Activated T-cell treated with anti-CD3 and anti-CD28 coated beads for 4 hours (primary cell): ENCODE results near the gene SGIP1.
"Not testable (repeated sequence)": the region's sequence is repeated elsewhere in the genome, so short reads cannot be mapped to it uniquely, and the experiment has no call there.

ENCODE experiments used
- DNase-seq: peaks from one replicate; pipeline ENCODE4 v3.0.0-alpha.2; 2020

Gene SGIP1

DNA sequence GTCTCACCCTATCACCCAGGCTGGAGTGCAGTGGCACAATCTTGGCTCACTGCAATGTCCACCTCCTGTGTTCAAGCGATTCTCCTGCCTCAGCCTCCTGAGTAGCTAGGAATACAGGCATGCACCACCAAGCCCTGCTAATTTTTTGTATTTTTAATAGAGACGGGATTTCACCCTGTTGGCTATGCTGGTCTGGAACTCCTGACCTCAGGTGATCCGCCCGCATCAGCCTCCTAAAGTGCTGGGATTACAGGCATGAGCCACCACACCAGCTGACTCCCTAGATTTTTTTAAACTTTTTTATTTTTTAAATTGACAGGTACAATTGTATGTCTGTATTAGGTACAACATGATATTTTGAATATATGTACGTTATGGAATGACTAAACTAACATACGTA is 200.6 kb downstream of the SGIP1 start:
- not testable (repeated sequence) for DNase-seq

GRCh38 chr1:66737836-66738235 is 203.9 kb downstream of the SGIP1 start:
- DNase-seq: no peak

DNA sequence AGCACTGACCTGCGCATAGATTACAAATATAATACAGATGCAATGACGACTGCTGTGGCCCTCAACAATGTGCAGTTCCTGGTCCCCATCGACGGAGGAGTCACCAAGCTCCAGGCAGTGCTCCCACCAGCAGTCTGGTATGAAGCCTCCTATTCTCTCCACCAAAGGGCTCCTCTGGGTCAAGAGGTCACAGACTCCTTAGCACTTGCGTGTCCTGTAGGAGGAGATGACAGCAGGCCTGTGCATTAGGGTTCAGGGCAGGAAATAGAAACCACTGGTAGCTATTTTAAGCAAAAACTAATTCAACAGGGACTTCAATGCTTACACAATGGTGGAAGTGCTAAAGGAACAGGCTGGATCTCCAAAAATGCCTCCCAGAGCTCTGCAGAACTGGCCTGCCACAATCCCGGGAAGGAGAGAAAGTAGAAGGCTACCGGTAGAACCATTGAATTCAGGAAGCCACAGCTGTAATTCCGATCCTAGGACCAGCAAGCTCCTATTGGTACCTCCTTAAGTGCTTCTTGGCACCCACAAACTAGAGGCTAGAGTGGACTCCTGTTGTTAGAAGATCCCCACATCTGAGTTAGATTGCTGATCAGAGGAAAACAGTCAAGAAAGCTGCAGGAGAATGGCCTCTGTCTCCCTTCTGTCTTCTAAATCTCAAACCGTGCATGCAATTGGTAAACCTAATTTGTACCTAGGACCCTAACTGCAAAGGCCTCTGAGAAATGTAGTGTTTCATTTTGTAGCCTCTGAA is 205.6 kb downstream of the SGIP1 start:
- DNase-seq: no peak

GRCh38 chr1:66745451-66745850 is 211.5 kb downstream of the SGIP1 start:
- no peak for DNase-seq

GRCh38 chr1:66747501-66747900 is 213.5 kb downstream of the SGIP1 start:
- no peak for DNase-seq

DNA sequence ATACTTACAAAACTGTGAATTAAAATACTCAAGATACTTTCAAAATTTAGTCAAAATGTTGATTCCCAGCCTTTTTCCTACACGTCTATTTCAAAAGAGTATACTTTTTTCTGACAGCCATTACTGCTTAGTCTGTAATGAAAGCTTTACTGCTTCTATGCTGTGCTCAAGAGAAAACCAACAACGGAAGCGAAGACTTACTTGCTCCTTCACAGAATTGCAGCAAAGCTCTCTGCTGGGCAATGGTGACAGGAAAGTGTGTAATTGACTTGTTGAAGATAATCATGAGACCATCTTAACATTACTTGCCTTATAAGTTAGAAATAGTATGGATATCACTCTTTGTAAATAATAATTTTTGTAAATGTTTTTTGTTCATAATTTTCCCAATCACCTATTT is 216.6 kb downstream of the SGIP1 start:
- DNase-seq: no peak

DNA sequence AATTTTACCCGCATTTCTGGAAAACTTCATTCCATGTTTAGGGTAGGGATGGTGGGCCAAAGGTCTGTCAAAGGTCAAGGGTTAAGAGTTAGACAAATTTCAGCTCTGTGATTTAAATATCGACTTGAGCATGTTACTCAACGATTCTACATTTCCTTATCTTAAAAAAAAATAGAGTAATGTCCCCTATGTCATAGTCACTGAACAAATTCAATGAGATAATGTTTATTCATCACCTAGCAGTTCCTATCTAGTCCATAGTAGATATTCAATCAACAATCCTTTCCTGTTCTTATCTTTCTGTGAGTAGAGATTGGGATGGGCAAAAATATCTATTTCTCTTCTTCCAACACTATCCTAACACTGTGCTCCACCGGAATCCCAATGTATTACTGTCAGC is 217.2 kb downstream of the SGIP1 start:
- no peak for DNase-seq

GRCh38 chr1:66752000-66752592 is 218.1 kb downstream of the SGIP1 start, which contains the start of gene DYNLT5:
Gene DYNLT5 (plus strand): TSS chr1:66752459. CDS start chr1:66754659, 2,200 bp downstream.
- no peak for DNase-seq

- DNase-seq: no peak
Measured at GRCh38 chr1:66752671-66753371, 218.9 kb downstream of the SGIP1 start.

GRCh38 chr1:66757722-66758240 is 223.8 kb downstream of the SGIP1 start:
- DNase-seq: no peak

DNA sequence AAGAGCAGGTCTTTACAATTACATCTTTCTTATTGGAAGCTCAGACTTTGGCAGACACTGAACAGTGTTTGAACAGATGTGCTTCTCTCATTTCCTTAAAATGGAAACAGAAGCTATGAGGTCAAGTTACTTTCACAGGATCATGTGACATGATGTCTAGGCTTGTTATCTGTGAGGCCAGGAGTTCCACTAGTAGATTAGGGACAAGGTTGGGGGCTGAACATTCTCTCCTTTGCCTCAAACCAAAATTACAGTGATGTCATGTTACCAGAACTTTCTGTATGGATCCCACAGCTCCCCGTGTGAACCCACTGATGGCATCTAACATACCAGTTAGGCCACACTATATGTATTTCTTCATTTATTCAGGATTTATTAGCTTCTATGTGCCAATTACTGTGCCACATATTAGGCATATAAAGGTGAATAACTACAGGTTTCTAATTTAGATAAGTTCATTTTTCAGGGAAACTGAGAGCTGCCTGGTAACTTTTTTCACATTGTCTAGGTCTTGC is 224.3 kb downstream of the SGIP1 start:
- DNase-seq: no peak

DNA sequence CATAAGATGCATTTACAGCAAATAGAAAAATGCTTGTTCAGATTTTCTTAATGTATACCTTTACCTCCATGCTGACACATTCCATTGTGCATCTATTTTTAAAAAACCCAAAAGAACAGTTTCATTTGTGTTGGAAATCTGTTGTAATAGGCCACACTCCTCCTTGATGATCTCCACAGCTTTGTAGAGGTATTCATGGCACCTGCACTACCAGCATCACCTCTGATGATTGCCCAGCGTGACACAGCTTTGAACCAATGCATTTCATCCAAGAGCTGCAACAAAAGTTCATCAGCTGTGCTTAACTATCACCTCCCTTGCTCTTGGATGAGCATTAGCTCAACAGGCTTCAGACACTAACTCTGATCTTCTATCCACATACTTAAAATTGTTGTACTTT is 226.6 kb downstream of the SGIP1 start:
- DNase-seq: no peak

GRCh38 chr1:66761221-66761620 is 227.3 kb downstream of the SGIP1 start:
- no peak for DNase-seq

DNA sequence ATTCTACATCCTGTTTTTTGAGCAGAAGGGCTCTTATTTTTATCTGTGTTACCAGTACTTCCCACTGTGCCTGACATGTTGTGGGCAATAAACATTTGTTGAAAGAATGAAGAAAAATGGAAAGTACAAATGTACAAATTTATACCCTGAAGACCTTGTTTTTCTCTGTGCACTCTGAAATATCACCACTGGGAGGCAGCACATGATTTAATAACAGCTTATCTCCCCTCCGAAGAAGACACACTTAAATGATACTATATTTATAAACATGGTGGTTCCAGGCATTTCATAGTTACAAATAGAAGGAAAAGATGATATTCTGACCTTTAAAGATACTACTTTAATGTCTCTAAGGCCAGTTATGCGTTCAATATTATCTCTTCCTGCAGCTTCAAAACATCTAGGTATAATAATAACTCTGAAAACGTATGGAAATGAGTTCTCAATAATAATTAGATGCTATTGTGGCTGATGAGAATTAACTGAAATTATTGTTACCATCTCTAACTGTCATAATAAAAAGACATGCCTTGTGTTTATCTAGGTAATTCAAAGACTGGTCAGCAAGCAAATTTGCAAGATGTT is 231.1 kb downstream of the SGIP1 start:
- peak; percentile 63 for DNase-seq

DNA sequence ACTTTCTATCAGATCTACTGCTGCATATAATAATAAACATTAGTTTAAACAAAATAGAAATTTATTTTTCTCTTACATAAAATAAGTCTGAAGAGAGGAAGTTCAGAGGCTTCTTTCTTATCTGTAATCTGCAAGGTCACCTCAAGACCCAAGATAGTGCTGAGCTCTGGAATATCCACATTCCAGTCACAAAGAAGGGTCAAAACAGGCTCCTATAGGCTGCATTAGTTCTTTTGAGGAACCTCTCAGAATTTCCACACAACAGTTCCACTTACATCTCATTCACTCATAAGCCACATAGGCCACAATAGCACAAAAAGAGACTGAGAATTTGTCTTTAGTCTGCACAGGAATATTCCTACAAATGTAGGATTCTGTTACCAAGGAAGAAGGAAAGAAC is 233.7 kb downstream of the SGIP1 start:
- DNase-seq: no peak

DNA sequence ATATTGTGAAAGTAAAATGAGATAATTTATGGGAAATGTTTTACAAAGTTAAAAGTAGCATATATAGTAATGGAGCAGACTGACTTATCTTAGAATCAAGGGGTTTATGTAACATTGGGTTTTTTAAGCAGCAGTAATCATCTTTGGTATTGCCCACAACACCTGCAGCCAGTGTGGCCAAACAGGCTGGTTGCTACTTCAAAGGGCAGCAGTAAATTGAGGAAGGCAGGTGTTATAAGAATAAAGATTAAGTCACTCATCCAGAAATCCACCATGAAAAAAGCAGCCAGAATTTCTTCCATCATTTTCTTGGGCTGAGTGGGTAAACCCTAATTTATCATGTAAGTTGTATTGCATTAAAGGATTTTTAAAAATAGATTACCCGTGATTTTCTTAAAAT is 235.0 kb downstream of the SGIP1 start:
- no peak for DNase-seq

DNA sequence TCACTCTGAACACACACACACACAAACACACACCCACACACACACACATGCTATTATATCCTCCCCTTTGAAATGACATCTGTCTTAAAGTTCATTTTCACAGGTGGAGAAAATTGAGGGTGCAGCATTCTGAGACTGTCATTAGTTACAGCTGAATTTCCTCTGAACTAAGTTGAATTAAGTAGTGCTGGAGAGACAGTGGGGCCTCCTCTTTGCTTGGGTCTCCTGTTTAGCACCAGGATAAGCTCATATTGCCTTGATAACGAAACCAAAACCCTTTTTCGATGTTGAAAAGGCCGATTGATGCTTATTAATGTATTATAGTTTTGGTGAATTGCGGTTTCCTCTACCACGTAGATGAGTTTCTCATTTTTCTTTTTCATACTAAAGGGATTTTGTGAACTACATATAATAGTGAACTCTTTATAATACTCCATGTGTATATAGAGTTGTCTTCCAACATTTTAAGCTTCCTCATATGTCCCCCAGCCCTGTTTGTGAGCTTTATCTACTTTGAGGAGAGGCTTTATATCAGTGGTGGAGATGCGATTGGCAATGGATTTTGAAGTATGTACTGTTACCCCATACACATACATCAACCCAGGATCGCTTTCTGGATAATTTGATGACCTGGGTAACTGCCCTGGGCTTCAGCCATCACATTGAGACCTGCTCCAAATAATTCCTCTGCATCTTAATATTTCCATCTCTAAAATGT is 235.7 kb downstream of the SGIP1 start:
- no peak for DNase-seq

- no peak for DNase-seq
Measured at GRCh38 chr1:66770240-66770639, 236.3 kb downstream of the SGIP1 start.

GRCh38 chr1:66770694-66771093 is 236.7 kb downstream of the SGIP1 start:
- no peak for DNase-seq

DNA sequence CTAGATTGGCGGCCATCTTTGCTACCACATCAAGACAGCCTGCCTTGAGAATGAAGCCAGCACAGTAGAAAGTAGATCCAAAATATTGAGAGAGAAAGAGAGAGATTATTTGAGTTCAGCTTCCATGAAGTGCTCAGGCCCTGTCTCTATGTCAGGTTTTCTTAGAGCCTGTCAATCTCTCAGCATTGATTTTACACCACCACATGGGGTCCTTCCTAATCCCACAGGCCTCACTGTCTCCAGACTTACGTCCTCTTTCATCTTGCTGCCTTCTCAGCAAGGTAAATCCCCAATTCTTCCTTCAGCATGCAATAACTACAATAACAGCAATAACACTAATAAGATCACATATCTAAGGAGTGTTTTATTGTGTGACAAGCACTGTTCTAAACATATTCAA is 239.3 kb downstream of the SGIP1 start:
- DNase-seq: no peak

- DNase-seq: no peak
Measured at GRCh38 chr1:66774438-66774837, 240.5 kb downstream of the SGIP1 start.

DNA sequence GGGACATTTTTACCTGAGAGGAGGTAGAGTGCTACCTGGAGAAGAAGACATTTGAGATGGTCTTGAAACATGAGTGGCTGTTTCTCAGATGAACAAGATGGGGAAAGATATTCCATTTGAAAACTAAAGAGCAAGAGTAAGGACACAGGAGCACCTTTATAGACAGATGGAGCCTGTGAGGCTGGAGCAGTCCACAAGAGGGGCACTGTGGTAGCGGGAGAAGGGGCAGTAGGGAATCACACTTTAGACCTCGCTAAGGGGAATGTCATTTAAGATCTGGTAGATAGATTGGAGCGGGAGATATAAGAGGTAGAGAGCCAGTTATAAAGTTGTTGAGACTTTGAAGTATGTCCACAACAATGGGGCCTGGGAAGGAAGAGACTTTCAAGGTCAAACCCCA is 241.7 kb downstream of the SGIP1 start:
- DNase-seq: no peak

DNA sequence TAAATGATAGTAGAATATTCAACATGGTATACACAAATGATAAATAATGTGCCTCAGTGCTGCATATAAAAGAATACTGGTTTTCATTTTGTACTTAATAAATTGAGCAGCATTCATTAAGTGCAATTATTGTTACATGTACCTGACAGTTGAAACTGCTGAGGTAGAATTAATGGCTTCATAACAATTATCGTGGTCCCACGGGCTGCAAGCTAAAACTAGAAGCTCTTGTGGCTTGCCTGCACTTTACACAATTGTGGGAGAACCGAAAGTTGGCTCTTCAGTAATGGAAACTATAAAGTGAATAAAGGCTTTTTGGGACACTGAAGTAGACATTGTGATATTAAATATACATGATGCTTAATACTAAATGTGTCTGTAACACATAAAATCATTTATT is 243.9 kb downstream of the SGIP1 start:
- no peak for DNase-seq
